Sigmoid colon (tissue), 4 donors: ENCODE measurements around the gene SLC38A4.

ENCODE experiments used
- CTCF ChIP-seq, 4 experiments: fragments of 450-650 bp in 3 of 4; fragments of 200-600 bp in 1 of 4; IDR thresholded peaks; one replicate each; pipeline ENCODE4 v1.5.1; 2016 to 2019; ENCODE audit warnings: antibody characterized with exemption in 4 of 4, mild to moderate bottlenecking in 3 of 4, moderate library complexity in 2 of 4
- POLR2A ChIP-seq, 2 donors: fragments of 450-650 bp; IDR thresholded peaks; one replicate each; pipeline ENCODE4 v1.6.1; 2016; ENCODE audit warnings: antibody characterized with exemption in 2 of 2, mild to moderate bottlenecking in 2 of 2, moderate library complexity in 2 of 2
- POLR2AphosphoS5 ChIP-seq, 4 donors: sonication (generic); formaldehyde crosslinking; IDR thresholded peaks; one replicate each; pipeline ENCODE4 v1.6.1; 2017; ENCODE audit warnings: antibody characterized with exemption in 4 of 4

- TF ChIP-seq CTCF (IDR thresholded peaks at IDR 0.05) (no peak), POLR2A (IDR thresholded peaks at IDR 0.05) (no peak), POLR2AphosphoS5 (IDR thresholded peaks at IDR 0.05) (no peak)
Measured at GRCh38 chr12:46787496-46788055, 38.2 kb downstream of the SLC38A4 start.
